Stomach (tissue), 4 donors: Measurements from ENCODE around the gene CES4A.

Experiments
- EP300 ChIP-seq: sonication (generic); formaldehyde crosslinking; IDR thresholded peaks from one replicate; pipeline ENCODE4 v1.6.1; 2017; ENCODE audit warnings: antibody characterized with exemption
- POLR2A ChIP-seq, 4 donors: fragments of 450-650 bp; IDR thresholded peaks; one replicate each; pipeline ENCODE4 v1.6.1; 2016; ENCODE audit warnings: antibody characterized with exemption in 4 of 4, control low read depth in 2 of 4, mild to moderate bottlenecking in 1 of 4, moderate library complexity in 1 of 4
- POLR2AphosphoS5 ChIP-seq, 3 donors: sonication (generic); formaldehyde crosslinking; IDR thresholded peaks; one replicate each; pipeline ENCODE4 v1.6.1; 2016; ENCODE audit warnings: antibody characterized with exemption in 3 of 3
- TF ChIP-seq, protein P1 (sequence below), 7 experiments: fragments of 450-650 bp in 4 of 7; fragments of 200-600 bp in 3 of 7; sonication (generic) in 3 of 7; IDR thresholded peaks; one replicate each; pipeline ENCODE4 v1.5.1; 2016 to 2019; ENCODE audit warnings: antibody characterized with exemption in 7 of 7, control low read depth in 2 of 7, mild to moderate bottlenecking in 1 of 7

DNA sequence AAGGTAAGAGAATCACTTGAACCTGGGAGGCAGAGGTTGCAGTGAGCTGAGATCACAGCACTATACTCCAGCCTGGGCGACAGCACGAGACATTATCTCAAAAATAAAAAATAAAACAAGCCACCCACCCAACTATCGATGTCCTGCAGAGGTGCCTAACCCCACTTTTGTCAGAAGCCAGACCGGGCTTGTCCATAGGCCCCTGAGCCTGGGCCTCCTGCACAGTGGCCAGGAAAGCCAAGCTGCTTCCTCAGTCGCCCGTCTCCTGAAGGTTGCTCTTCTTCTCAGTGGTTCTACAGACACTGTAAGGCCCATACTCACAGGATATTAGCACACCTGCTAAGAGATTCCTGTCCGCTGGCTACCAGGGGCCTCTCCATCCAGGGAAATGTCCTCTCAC lies 41.8 kb upstream of the CES4A start:
- TF ChIP-seq, protein P1, sequence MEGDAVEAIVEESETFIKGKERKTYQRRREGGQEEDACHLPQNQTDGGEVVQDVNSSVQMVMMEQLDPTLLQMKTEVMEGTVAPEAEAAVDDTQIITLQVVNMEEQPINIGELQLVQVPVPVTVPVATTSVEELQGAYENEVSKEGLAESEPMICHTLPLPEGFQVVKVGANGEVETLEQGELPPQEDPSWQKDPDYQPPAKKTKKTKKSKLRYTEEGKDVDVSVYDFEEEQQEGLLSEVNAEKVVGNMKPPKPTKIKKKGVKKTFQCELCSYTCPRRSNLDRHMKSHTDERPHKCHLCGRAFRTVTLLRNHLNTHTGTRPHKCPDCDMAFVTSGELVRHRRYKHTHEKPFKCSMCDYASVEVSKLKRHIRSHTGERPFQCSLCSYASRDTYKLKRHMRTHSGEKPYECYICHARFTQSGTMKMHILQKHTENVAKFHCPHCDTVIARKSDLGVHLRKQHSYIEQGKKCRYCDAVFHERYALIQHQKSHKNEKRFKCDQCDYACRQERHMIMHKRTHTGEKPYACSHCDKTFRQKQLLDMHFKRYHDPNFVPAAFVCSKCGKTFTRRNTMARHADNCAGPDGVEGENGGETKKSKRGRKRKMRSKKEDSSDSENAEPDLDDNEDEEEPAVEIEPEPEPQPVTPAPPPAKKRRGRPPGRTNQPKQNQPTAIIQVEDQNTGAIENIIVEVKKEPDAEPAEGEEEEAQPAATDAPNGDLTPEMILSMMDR (IDR thresholded peaks at IDR 0.05): no peak
- no peak for TF ChIP-seq EP300
- no peak for TF ChIP-seq POLR2A (IDR thresholded peaks at IDR 0.05)
- no peak for TF ChIP-seq POLR2AphosphoS5 (IDR thresholded peaks at IDR 0.05)
